ENCODE measurements around the gene RGPD8. TPM values are rescaled to one million over a fixed set of nuclear protein-coding genes. Genes with fewer than 3 reads are reported as not detected.
"Not testable (repeated sequence)": the region's sequence is repeated elsewhere in the genome, so short reads cannot be mapped to it uniquely, and the experiment has no call there.

Gene RGPD8
- 6.6 and 8.1 TPM in 2 replicates for total RNA-seq (2021)
- long read RNA-seq, partial matches to known transcripts = 2 of 6 reads
- long read RNA-seq, other reads (novel, unspliced or antisense) = 4 of 6 reads

DNA sequence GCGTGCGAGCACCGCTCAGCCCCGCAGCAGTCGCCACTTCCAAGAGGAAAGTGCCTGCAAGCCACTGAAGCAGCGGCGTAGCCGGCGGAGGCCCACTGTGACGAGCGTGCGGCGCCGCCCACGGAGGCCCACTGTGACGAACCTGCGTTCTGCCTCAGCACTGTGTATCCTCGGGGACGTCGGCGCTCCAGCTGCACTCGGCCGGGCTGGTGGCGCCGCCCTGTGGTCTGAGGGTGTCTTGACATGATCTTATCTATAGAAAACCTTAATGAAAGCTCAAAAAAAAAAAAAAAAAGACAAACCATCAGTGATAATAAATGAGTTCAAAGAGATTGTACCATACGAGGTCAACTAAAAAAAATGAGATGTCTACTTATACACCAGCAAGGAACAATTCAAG, at the start of gene RGPD8:
TSS of gene RGPD8 (minus strand) at position 166 of the 400 bp plus-strand sequence. CDS start 192 bp downstream, outside the sequence.
- H3K27me3 ChIP-seq (ENCODE audit: insufficient read depth, low read length); H2BK5ac ChIP-seq (ENCODE audit: insufficient read length, low read length); H2AK5ac ChIP-seq (ENCODE audit: insufficient read length, low read length); H2BK15ac ChIP-seq (ENCODE audit: low read depth, low read length); H3K79me2 ChIP-seq (ENCODE audit: insufficient read depth, low read length); H3K4me1 Mint-ChIP-seq; H3K9me3 Mint-ChIP-seq; H3K27me3 Mint-ChIP-seq (ENCODE audit: low read depth); H2BK20ac ChIP-seq (ENCODE audit: low read depth, low read length, poor library complexity, severe bottlenecking); H3T11ph ChIP-seq (ENCODE audit: low read length); H3K4ac ChIP-seq (ENCODE audit: low read depth, low read length); H3K23me2 ChIP-seq (ENCODE audit: insufficient read length, low read depth, low read length, poor library complexity, severe bottlenecking); H3K79me1 ChIP-seq (ENCODE audit: insufficient read depth, low read depth, low read length, poor library complexity, severe bottlenecking); H4K5ac ChIP-seq (ENCODE audit: insufficient read length, low read depth, low read length); H3K9me3 ChIP-seq (ENCODE audit: control insufficient read depth, low read depth, low read length); H2BK12ac ChIP-seq (ENCODE audit: insufficient read length, low read depth, low read length); H2AFZ ChIP-seq (ENCODE audit: low read length); H3K4me2 ChIP-seq (ENCODE audit: insufficient read depth, insufficient read length, low read length); H3K56ac ChIP-seq (ENCODE audit: insufficient read length, low read depth, low read length); H3K36me3 Mint-ChIP-seq (ENCODE audit: insufficient read depth in 1 of 3, low read depth in 3 of 3); H4K91ac ChIP-seq (ENCODE audit: insufficient read length, low read depth, low read length); H4K8ac ChIP-seq (replicated peaks; ENCODE audit: insufficient read length, low read depth, low read length); H3K23ac ChIP-seq (ENCODE audit: insufficient read length, low read depth, low read length); H3K14ac ChIP-seq (ENCODE audit: insufficient read depth, low read length); H2BK120ac ChIP-seq (ENCODE audit: low read depth, low read length, poor library complexity, severe bottlenecking); H3K4me1 ChIP-seq (ENCODE audit: insufficient read depth, low read length); H3K9ac ChIP-seq (ENCODE audit: extremely low read depth, insufficient read length, low read length); H4K20me1 ChIP-seq (ENCODE audit: control insufficient read depth, insufficient read depth, insufficient read length); H3K18ac ChIP-seq (ENCODE audit: insufficient read length, low read depth, low read length); H3K27ac Mint-ChIP-seq; H3K27ac ChIP-seq (ENCODE audit: insufficient read length, low read depth, low read length): not testable (repeated sequence)
- H3K4me3 Mint-ChIP-seq = peak within 1 kb of the TSS; percentile 43 to 57
- WGBS (ENCODE audit: extremely low coverage, insufficient read length, low lambda C conversion rate) = no CpG with 5 or more reads among the region's 26 CpGs
- peak; percentile 84 for DNase-seq
- TF ChIP-seq, protein P1, sequence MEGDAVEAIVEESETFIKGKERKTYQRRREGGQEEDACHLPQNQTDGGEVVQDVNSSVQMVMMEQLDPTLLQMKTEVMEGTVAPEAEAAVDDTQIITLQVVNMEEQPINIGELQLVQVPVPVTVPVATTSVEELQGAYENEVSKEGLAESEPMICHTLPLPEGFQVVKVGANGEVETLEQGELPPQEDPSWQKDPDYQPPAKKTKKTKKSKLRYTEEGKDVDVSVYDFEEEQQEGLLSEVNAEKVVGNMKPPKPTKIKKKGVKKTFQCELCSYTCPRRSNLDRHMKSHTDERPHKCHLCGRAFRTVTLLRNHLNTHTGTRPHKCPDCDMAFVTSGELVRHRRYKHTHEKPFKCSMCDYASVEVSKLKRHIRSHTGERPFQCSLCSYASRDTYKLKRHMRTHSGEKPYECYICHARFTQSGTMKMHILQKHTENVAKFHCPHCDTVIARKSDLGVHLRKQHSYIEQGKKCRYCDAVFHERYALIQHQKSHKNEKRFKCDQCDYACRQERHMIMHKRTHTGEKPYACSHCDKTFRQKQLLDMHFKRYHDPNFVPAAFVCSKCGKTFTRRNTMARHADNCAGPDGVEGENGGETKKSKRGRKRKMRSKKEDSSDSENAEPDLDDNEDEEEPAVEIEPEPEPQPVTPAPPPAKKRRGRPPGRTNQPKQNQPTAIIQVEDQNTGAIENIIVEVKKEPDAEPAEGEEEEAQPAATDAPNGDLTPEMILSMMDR (conservative IDR thresholded peaks at IDR 0.05) = peak; percentile 69

Measured in H9 (cell line).